Progenitor cell of endocrine pancreas (in vitro differentiated cells): ENCODE data around the gene NGF. TPM values are rescaled to one million over a fixed set of nuclear protein-coding genes. Genes with fewer than 3 reads are reported as not detected.

Experiments used
- DNase-seq: peaks from one replicate; pipeline ENCODE4 v3.0.0; 2021; ENCODE audit warnings: low spot score; ENCODE audit not compliant: unreplicated experiment
- H3K27ac Mint-ChIP-seq: 2 replicates; pipeline ENCODE4 v1.8.0; 2021; ENCODE audit warnings: mild to moderate bottlenecking, moderate library complexity, mixed read lengths
- H3K27me3 Mint-ChIP-seq: 2 replicates; pipeline ENCODE4 v1.8.0; 2021; ENCODE audit warnings: mixed read lengths
- H3K36me3 Mint-ChIP-seq: 2 replicates; pipeline ENCODE4 v1.8.0; 2022; ENCODE audit warnings: mixed read lengths; ENCODE audit not compliant: insufficient read depth
- H3K4me1 Mint-ChIP-seq: 2 replicates; pipeline ENCODE4 v1.8.0; 2021; ENCODE audit warnings: low read depth, mixed read lengths
- H3K4me3 Mint-ChIP-seq: 2 replicates; pipeline ENCODE4 v1.8.0; 2021; ENCODE audit warnings: low read depth, mild to moderate bottlenecking, moderate library complexity, mixed read lengths
- H3K9me3 Mint-ChIP-seq: 2 replicates; pipeline ENCODE4 v1.8.0; 2021; ENCODE audit warnings: low read depth, mixed read lengths
- CTCF ChIP-seq: fragments of 200-600 bp; sonication (generic); IDR thresholded peaks from one replicate; pipeline ENCODE4 v1.5.0; 2021; ENCODE audit warnings: antibody characterized with exemption, mild to moderate bottlenecking; ENCODE audit not compliant: unreplicated experiment
- total RNA-seq: library from RNA; stranded (reverse); gene quantifications from 2 replicates; pipeline ENCODE4 v1.2.1, GENCODE V29; 2021

The NGF gene
- total RNA-seq, 1 donor from 2014 or later, result 2.2 TPM

GRCh38 chr1:115240297-115240696 lies 97.8 kb downstream of the NGF start:
- TF ChIP-seq CTCF, result no peak
- DNase-seq, result no peak
- Mint-ChIP-seq H3K4me3 (no peak overlapping the region), H3K9me3 (peaks cover 12% of the 10 kb centered on the region), H3K27ac (no peak overlapping the region), H3K36me3 (peaks cover 2% of the 10 kb centered on the region), H3K4me1 (peaks cover 8% of the 10 kb centered on the region), H3K27me3 (no peaks in the 10 kb centered on the region)

GRCh38 chr1:115239426-115239825 lies 98.6 kb downstream of the NGF start:
- no peak for DNase-seq
- Mint-ChIP-seq H3K36me3 (peaks cover 2% of the 10 kb centered on the region), H3K4me3 (no peak overlapping the region), H3K27ac (no peak overlapping the region), H3K27me3 (no peaks in the 10 kb centered on the region), H3K9me3 (peaks cover 11% of the 10 kb centered on the region), H3K4me1 (peaks cover 8% of the 10 kb centered on the region)
- TF ChIP-seq CTCF, result no peak

GRCh38 chr1:115239148-115239422 lies 99.0 kb downstream of the NGF start:
- H3K4me3 Mint-ChIP-seq, result no peak overlapping the region
- H3K9me3 Mint-ChIP-seq, result peaks cover 8% of the 10 kb centered on the region
- H3K27ac Mint-ChIP-seq, result no peak overlapping the region
- H3K4me1 Mint-ChIP-seq, result peaks cover 8% of the 10 kb centered on the region
- peaks cover 2% of the 10 kb centered on the region for H3K36me3 Mint-ChIP-seq
- no peak for TF ChIP-seq CTCF
- H3K27me3 Mint-ChIP-seq, result no peaks in the 10 kb centered on the region
- DNase-seq, result no peak

- Mint-ChIP-seq H3K36me3 (peaks cover 2% of the 10 kb centered on the region), H3K27ac (no peak overlapping the region), H3K9me3 (peaks cover 7% of the 10 kb centered on the region), H3K27me3 (no peaks in the 10 kb centered on the region), H3K4me3 (no peak overlapping the region), H3K4me1 (peaks cover 8% of the 10 kb centered on the region)
- no peak for DNase-seq
- TF ChIP-seq CTCF, result no peak
Observed at GRCh38 chr1:115238336-115239147, 99.5 kb downstream of the NGF start.

- no peak overlapping the region for H3K27ac Mint-ChIP-seq
- no peak for DNase-seq
- H3K36me3 Mint-ChIP-seq, result peaks cover 2% of the 10 kb centered on the region
- no peaks in the 10 kb centered on the region for H3K27me3 Mint-ChIP-seq
- TF ChIP-seq CTCF, result no peak
- H3K4me1 Mint-ChIP-seq, result peaks cover 8% of the 10 kb centered on the region
- H3K4me3 Mint-ChIP-seq, result no peak overlapping the region
- peaks cover 7% of the 10 kb centered on the region for H3K9me3 Mint-ChIP-seq
Observed at GRCh38 chr1:115237507-115237906, 100.5 kb downstream of the NGF start.
